HEK293T (cell line): ENCODE measurements around the gene XAGE5.
"Not testable (repeated sequence)": the region's sequence is repeated elsewhere in the genome, so short reads cannot be mapped to it uniquely, and the experiment has no call there.

Experiments used
- CTCF ChIA-PET: fragments of 350-600 bp; formaldehyde crosslinking; extraction: SDS; loops from one replicate; lab custom pipeline; 2021; ENCODE audit warnings: antibody characterized with exemption, inconsistent platforms; lab: Yijun Ruan, JAX
- POLR2A ChIA-PET: fragments of 350-600 bp; formaldehyde crosslinking; extraction: SDS; loops from one replicate; lab custom pipeline; 2020; ENCODE audit warnings: antibody characterized with exemption, inconsistent platforms; lab: Yijun Ruan, JAX
- DNase-seq: peaks from one replicate; pipeline ENCODE4 v3.0.0; 2012; ENCODE audit warnings: mixed read lengths; ENCODE audit errors: extremely low spot score
- ARNT ChIP-seq: fragments of 450-650 bp; IDR thresholded peaks from 2 replicates; pipeline ENCODE4 v1.6.1; 2017; ENCODE audit warnings: mild to moderate bottlenecking
- BHLHE40 ChIP-seq: fragments of 450-650 bp; IDR thresholded peaks from 2 replicates; pipeline ENCODE4 v1.6.1; 2016; ENCODE audit warnings: mild to moderate bottlenecking, moderate library complexity, borderline replicate concordance
- CTBP1 ChIP-seq: fragments of 450-650 bp; IDR thresholded peaks from 2 replicates; pipeline ENCODE4 v1.6.1; 2016; ENCODE audit warnings: borderline replicate concordance
- ELF4 ChIP-seq: fragments of 450-650 bp; IDR thresholded peaks from 2 replicates; pipeline ENCODE4 v1.6.1; 2017; ENCODE audit warnings: antibody characterized with exemption
- FOXA1 ChIP-seq: fragments of 450-650 bp; IDR thresholded peaks from 2 replicates; pipeline ENCODE4 v1.6.1; 2016; ENCODE audit warnings: mild to moderate bottlenecking
- FOXK2 ChIP-seq: fragments of 450-650 bp; IDR thresholded peaks from 2 replicates; pipeline ENCODE4 v1.6.1; 2016; ENCODE audit warnings: mild to moderate bottlenecking
- FOXM1 ChIP-seq: fragments of 450-650 bp; IDR thresholded peaks from 2 replicates; pipeline ENCODE4 v1.6.1; 2017; ENCODE audit warnings: mild to moderate bottlenecking, borderline replicate concordance
- HDGF ChIP-seq: fragments of 450-650 bp; IDR thresholded peaks from 2 replicates; pipeline ENCODE4 v1.6.1; 2017; ENCODE audit warnings: antibody characterized with exemption, borderline replicate concordance
- L3MBTL2 ChIP-seq: fragments of 450-650 bp; conservative IDR thresholded peaks from 2 replicates; pipeline ENCODE4 v1.6.1; 2016; ENCODE audit warnings: mild to moderate bottlenecking
- LEF1 ChIP-seq: fragments of 450-650 bp; IDR thresholded peaks from 2 replicates; pipeline ENCODE4 v1.6.1; 2017; ENCODE audit warnings: mild to moderate bottlenecking, borderline replicate concordance
- NFRKB ChIP-seq: fragments of 450-650 bp; IDR thresholded peaks from 2 replicates; pipeline ENCODE4 v1.6.1; 2016; ENCODE audit warnings: mild to moderate bottlenecking, moderate library complexity
- SUZ12 ChIP-seq: fragments of 450-650 bp; IDR thresholded peaks from 2 replicates; pipeline ENCODE4 v1.6.1; 2016; ENCODE audit warnings: mild to moderate bottlenecking
- TARDBP ChIP-seq: fragments of 450-650 bp; IDR thresholded peaks from 2 replicates; pipeline ENCODE4 v1.6.1; 2016
- ZNF384 ChIP-seq: fragments of 450-650 bp; IDR thresholded peaks from 2 replicates; pipeline ENCODE4 v1.6.1; 2016
- TF ChIP-seq, protein P1 (sequence below): fragments of 450-650 bp; IDR thresholded peaks from 2 replicates; pipeline ENCODE4 v1.6.1; 2016

XAGE5 gene

GRCh38 chrX:52811065-52811625 lies at the start of gene XAGE5:
Gene XAGE5 (plus strand): TSS chrX:52811287. CDS start chrX:52812567, 1,280 bp downstream.
- ChIA-PET POLR2A (no interaction called here), CTCF (no interaction called here)
- TF ChIP-seq FOXA1 (no peak), ARNT (no peak), CTBP1 (no peak), HDGF (no peak), TARDBP (no peak), NFRKB (no peak), L3MBTL2 (no peak), BHLHE40 (no peak), SUZ12 (no peak), FOXM1 (no peak), ZNF384 (no peak)
- TF ChIP-seq, protein P1, sequence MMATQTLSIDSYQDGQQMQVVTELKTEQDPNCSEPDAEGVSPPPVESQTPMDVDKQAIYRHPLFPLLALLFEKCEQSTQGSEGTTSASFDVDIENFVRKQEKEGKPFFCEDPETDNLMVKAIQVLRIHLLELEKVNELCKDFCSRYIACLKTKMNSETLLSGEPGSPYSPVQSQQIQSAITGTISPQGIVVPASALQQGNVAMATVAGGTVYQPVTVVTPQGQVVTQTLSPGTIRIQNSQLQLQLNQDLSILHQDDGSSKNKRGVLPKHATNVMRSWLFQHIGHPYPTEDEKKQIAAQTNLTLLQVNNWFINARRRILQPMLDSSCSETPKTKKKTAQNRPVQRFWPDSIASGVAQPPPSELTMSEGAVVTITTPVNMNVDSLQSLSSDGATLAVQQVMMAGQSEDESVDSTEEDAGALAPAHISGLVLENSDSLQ, result no peak
- DNase-seq, result no peak

DNA sequence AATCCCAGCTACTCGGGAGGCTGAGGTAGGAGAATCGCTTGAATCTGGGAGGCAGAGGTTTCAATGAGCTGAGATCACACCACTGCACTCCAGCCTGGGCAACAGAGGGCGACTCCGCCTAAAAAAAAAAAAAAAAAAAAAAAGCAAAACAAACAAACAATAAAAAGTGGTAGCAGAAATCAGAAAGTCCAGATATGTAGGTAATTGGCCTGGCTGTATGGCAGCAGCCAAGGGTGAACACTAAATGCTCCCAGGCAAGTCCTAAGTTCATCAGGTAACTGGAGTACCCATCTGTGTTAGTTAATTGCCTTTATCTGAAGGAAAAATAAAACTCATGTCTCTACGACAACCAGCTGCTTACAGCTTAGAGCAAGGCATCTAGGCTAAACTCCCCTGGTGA lies 45.1 kb upstream of the XAGE5 start:
- CTCF ChIA-PET, DNase-seq, POLR2A ChIA-PET: not testable (repeated sequence)

DNA sequence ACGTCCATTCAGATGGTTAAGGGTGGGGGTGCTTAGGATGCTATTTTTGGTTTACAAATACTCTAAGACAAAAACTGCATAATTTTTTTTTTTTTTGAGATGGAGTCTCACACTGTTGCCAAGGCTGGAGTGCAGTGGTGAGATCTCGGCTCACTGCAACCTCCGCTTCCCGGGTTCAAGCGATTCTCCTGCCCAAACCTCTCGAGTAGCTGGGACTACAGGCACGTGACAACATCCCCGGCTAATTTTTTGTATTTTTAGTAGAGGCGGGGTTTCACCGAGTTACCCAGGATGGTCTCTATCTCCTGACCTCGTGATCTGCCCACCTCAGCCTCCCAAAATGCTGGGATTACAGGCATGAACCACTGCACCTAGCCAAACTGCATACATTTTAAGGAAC lies 37.6 kb upstream of the XAGE5 start:
- POLR2A ChIA-PET, DNase-seq, CTCF ChIA-PET: not testable (repeated sequence)

DNA sequence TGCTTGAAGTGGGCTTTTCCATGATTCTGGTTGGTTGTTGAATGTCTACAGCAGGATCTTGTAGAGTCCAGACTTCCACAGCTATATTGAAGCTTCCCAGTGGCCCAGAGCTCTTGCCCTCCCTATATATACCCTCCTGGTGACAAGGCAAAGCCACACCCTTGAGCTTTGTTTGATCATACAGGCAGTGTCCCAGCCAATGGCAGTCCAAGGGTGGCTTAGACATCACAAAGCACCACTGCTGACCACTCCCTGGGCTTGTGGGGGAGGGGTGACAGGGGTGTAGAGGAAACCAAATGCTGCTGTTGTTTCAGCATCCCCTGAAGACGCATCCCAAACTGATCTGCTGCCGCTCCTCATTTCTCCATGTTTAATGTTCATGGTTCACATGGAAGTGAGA lies 13.8 kb upstream of the XAGE5 start, which contains the start of gene SPANXN5:
SPANXN5 (minus strand) TSS at position 101 of the 400 bp plus-strand sequence; CDS start at position 22, 79 bp downstream.
- POLR2A ChIA-PET, DNase-seq, CTCF ChIA-PET: not testable (repeated sequence)

DNA sequence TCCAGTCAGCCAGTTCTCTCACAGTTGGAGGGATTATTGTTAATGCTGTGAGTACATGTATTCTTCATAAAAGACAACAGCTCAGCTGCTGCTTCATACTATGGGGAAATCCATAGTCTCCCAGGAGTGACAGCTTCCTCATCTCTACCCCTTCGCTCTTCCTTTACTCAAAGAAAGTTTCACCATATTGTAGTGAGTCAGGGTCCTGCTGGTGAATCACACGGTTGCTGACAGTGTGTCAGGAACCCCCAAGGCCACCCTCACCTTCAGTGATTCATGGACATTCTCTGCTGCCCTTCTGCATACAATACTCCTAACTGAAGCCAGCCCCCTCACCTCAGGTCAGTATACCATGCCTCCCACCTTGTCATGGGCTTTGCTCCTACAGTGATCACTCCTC lies 6.2 kb upstream of the XAGE5 start:
- CTCF ChIA-PET, DNase-seq, POLR2A ChIA-PET: not testable (repeated sequence)

GRCh38 chrX:52819788-52820187 lies 8.7 kb downstream of the XAGE5 start:
- ChIA-PET CTCF (no interaction called here), POLR2A (no interaction called here)
- TF ChIP-seq CTBP1 (no peak), FOXM1 (no peak), SUZ12 (no peak), NFRKB (no peak)
- no peak for DNase-seq

GRCh38 chrX:52821079-52821760 lies 10.1 kb downstream of the XAGE5 start:
- ChIA-PET CTCF (no interaction called here), POLR2A (no interaction called here)
- no peak for DNase-seq
- no peak for TF ChIP-seq NFRKB
- TF ChIP-seq FOXM1, result no peak
- no peak for TF ChIP-seq SUZ12
- TF ChIP-seq ELF4, result no peak
- TF ChIP-seq FOXK2, result no peak
- TF ChIP-seq CTBP1, result no peak
- no peak for TF ChIP-seq L3MBTL2
- TF ChIP-seq ARNT, result no peak
- no peak for TF ChIP-seq BHLHE40
- TF ChIP-seq TARDBP, result no peak
- TF ChIP-seq LEF1, result no peak
- TF ChIP-seq ZNF384, result no peak
- TF ChIP-seq, protein P1, result no peak
- no peak for TF ChIP-seq HDGF

- TF ChIP-seq SUZ12 (no peak), NFRKB (no peak), ELF4 (no peak), BHLHE40 (no peak)
- POLR2A ChIA-PET, result no interaction called here
- CTCF ChIA-PET, result no interaction called here
- DNase-seq, result no peak
Measured at GRCh38 chrX:52824608-52825007, 13.5 kb downstream of the XAGE5 start.
